Measurements from ENCODE around the gene S100A7A. TPM values are rescaled to one million over a fixed set of nuclear protein-coding genes. Genes with fewer than 3 reads are reported as not detected.
"Not testable (repeated sequence)": the region's sequence is repeated elsewhere in the genome, so short reads cannot be mapped to it uniquely, and the experiment has no call there.

S100A7A gene
- total RNA-seq, 2 experiments from 2014 or later = not detected

DNA sequence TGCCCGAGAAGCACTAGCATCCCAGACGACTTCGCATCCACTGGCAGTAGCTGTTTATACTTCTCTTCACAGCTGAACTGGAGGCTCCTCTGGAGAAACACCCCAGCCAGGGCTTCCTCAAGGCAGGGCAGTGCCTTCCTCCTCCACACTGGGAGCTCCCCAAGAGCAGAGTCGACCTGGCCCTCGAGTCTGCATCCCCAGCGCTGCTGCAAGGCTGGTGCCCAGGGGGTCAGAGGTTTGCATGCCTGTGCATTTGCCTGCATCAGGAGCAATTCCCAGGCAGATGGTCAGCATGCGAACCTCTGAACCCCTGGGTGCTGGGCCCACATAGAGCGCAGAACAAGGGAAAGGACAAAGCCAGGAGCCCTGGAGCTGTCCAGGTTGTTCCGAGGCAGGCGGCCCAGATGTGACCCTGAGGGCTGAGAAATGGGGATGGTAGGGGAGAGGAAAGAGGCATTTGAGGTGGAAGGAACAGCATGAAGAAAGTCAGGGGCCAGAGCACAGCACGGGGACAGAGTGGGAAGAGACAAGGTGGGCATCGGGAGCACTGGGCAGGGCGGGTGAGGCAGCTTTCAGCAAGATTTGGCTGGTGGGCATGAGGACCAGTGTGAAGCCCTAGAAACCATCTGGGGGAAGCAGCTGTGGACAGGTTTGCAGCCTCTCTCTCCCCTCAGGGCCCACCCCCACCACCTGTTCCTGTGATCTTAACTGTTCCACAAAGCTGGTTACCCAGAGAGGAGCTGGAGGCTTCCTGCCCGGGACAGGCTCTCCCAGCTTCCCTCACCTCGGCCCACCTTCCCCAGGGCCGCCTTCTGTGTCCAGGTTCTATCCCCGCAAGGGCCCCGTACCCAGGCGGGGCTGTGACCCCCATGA lies 19.0 kb upstream of the S100A7A start:
- Mint-ChIP-seq H3K4me1 (ENCODE audit: low read depth) (no peaks in the 10 kb centered on the region), H3K36me3 (ENCODE audit: low read depth) (no peaks in the 10 kb centered on the region), H3K4me3 (no peak overlapping the region), H3K9me3 (no peaks in the 10 kb centered on the region), H3K27me3 (ENCODE audit: low read depth) (peaks cover 8% of the 10 kb centered on the region), H3K27ac (no peak overlapping the region)
- DNase-seq = no peak
- intact Hi-C loops (cut with micrococcal nuclease) = no loop called here
- CTCF ChIA-PET = interaction anchor here (0.5 to 0.6 kb wide), 2 partner anchors 39 to 746 kb away, joined by 4 to 7 read pairs; no protein-coding TSS in a partner anchor

DNA sequence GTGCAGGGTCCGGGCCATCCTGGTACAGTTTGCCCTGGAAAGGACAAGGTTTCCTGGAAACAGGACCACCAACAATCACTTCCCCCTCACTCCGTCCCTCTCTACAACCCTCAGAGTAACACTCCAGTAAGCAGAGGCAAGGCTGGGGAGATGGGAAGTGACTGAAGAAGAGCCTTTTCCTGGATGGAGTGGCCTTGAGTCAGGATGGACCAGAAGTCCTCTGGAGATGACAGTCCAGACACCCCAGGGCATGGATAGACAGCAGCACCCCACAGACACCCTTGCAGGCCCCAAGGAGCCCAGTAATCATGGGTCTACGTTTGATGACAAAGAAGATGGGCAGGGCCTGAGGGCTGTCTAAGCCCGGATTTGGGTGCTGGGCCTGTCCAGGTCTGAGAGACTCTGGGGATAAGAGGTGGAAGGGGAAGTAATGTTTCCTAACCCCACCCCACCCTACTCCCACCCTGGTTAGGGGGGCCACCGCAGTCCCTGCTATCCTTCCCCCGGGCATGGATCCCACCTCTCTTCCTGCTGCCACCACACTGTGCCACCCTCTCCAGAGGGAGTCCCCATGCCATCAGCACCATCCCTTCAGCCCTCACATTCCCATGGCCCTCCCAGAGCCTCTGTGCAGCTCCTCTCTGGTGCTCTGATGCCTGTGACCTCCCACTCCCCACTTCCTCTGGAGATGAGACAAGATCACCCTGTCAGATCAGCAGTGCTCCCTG lies 18.2 kb upstream of the S100A7A start:
- Mint-ChIP-seq H3K4me1 (ENCODE audit: low read depth) (no peaks in the 10 kb centered on the region), H3K36me3 (ENCODE audit: low read depth) (no peaks in the 10 kb centered on the region), H3K27me3 (ENCODE audit: low read depth) (peaks cover 3% of the 10 kb centered on the region), H3K27ac (no peak overlapping the region), H3K4me3 (no peak overlapping the region), H3K9me3 (no peaks in the 10 kb centered on the region)
- no peak for DNase-seq
- CTCF ChIA-PET = no interaction called here
- intact Hi-C loops (cut with micrococcal nuclease) = no loop called here

DNA sequence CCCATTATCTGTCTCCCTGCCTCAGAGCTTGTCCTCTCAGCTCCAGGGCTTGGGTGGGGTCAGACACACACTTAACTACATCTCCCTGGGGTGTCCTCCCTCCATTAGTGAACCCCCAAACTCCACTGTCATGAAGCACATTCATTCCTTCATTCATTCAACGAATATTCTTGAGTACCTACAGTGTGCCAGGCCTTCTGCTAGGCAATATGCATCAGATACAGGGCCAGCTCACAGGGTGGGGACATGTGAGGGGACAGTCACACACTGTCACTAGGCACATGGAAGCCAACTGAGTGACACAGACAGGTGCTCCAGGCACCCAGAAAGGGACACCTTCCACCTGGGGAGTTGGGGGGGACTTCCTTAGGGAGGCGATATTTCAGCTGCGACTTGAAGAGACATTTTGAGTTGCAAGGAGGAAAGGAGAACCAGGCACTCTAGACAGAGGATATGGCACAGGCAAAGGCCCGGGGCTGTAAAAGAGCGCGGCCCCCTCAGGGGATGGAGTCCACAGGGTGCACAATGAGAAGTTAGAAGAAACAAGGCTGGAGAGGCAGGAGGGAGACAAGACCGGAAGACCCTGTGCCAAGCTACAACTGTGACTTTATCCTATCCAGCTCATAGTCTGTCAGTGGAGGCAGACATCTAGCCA lies 16.8 kb upstream of the S100A7A start:
- no peak overlapping the region for H3K27ac Mint-ChIP-seq
- intact Hi-C loops (cut with micrococcal nuclease) = no loop called here
- H3K36me3 Mint-ChIP-seq (ENCODE audit: low read depth) = no peaks in the 10 kb centered on the region
- no peak for DNase-seq
- no peaks in the 10 kb centered on the region for H3K9me3 Mint-ChIP-seq
- peaks cover under 1% of the 10 kb centered on the region for H3K27me3 Mint-ChIP-seq (ENCODE audit: low read depth)
- CTCF ChIA-PET = no interaction called here
- H3K4me3 Mint-ChIP-seq = no peak overlapping the region
- peaks cover under 1% of the 10 kb centered on the region for H3K4me1 Mint-ChIP-seq (ENCODE audit: low read depth)

DNA sequence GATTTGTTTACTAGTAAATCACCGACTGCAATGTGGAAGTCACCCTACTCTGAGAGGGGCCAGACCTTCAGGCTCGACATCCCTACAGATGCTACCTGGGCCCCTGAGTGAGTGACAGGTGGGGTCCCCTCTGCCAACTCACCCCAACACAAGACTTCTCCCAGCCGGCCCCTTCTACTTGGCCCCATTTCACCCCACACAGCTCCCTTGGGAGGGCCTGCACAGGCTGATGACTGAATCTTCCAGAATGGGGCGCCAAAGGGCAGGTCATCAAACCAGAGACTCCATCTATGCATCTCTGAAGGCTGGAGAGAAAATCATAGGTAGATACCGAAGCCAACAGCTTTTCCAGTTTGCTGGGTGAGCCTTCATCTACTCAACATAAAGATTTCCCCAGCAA lies 16.1 kb upstream of the S100A7A start:
- intact Hi-C loops (cut with micrococcal nuclease) = no loop called here
- Mint-ChIP-seq H3K9me3 (no peaks in the 10 kb centered on the region), H3K27me3 (ENCODE audit: low read depth) (peaks cover 2% of the 10 kb centered on the region), H3K27ac (no peak overlapping the region), H3K4me3 (no peak overlapping the region), H3K36me3 (ENCODE audit: low read depth) (no peaks in the 10 kb centered on the region), H3K4me1 (ENCODE audit: low read depth) (peaks cover 2% of the 10 kb centered on the region)
- CTCF ChIA-PET = no interaction called here
- no peak for DNase-seq

DNA sequence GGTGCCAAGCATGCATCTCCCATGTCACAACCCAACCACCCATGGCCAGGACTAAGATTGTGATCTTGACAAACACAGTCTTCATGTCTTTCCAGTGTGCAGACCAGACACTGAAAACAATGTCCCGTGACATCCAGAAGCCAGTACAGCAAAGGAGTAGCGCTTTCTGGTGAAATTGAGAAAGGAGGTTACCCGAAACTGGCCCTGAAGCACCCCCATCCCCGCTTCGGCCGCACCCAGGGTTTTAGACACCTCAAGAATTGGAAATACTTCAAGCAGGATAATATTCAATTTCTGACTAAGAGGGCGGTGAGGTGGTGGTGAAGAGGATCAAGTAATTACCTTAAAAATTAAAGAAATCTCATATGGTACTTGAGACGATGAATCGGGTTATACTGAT lies 14.9 kb upstream of the S100A7A start:
- no peak overlapping the region for H3K4me3 Mint-ChIP-seq
- no peaks in the 10 kb centered on the region for H3K36me3 Mint-ChIP-seq (ENCODE audit: low read depth)
- peaks cover 2% of the 10 kb centered on the region for H3K4me1 Mint-ChIP-seq (ENCODE audit: low read depth)
- H3K9me3 Mint-ChIP-seq = no peaks in the 10 kb centered on the region
- intact Hi-C loops (cut with micrococcal nuclease) = no loop called here
- H3K27ac Mint-ChIP-seq = no peak overlapping the region
- peaks cover 2% of the 10 kb centered on the region for H3K27me3 Mint-ChIP-seq (ENCODE audit: low read depth)
- CTCF ChIA-PET = interaction anchor here (1.1 to 3.2 kb wide), 2 partner anchors 44 to 49 kb away, joined by 3 to 25 read pairs; partner anchors contain the start of gene S100A9
- DNase-seq = no peak

DNA sequence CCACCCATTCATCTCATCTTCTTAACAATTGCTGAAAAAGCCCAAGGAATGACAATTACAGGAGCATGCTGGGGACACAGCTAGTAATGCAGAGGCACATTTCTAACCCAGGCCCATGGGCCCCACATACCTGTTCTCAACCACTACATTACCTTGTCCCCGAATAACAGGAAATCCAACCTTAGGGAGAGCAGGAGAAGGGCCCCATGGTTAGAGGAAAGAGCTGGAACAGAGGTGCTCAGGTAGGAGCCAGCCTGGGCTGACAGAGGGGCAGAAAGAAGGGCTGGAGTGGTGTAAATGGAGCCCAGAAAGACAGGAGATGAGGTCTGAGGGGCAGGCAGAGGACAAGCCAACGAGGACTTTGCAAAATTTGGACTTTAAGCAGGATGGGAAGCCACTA lies 14.1 kb upstream of the S100A7A start:
- Mint-ChIP-seq H3K9me3 (no peaks in the 10 kb centered on the region), H3K27ac (no peak overlapping the region), H3K4me3 (no peak overlapping the region), H3K27me3 (ENCODE audit: low read depth) (peaks cover 2% of the 10 kb centered on the region), H3K4me1 (ENCODE audit: low read depth) (peaks cover 9% of the 10 kb centered on the region), H3K36me3 (ENCODE audit: low read depth) (no peaks in the 10 kb centered on the region)
- DNase-seq = no peak
- intact Hi-C loops (cut with micrococcal nuclease) = no loop called here
- CTCF ChIA-PET = interaction anchor here (1.1 to 3.2 kb wide), 3 partner anchors 45 to 49 kb away, joined by 3 to 25 read pairs (median 3); partner anchors contain the start of gene S100A9

DNA sequence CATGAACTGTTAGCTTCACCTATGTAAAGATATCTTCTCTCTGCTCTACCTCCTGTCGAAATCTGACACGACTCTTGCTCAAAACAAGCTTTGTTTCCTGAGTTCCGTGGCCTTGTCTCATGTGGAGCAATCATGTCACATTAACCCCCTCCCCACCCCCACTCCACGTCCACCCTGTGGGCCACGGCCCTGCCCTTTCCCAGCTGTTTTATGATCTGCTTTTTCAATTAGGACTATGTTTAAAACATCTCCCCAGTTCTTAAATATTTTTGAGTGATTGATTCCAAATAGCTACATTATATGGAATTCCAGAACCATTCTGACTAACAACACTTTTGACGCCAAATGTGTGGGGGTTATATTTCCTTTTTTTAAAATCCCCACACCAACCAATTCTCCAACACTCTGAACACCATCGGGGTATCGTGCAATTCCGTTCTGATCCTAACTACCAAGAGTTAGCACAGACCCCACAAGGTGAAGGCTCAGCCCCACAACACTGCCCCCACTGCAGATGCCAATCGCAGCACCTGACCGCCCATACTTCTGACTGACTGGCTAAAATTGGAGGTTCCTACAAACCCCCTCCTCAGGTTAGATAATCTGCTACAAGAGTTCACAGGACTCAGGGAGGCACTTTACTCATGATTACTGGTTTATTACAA lies 12.8 kb upstream of the S100A7A start:
- Mint-ChIP-seq H3K4me1 (ENCODE audit: low read depth) (peaks cover 13% of the 10 kb centered on the region), H3K4me3 (no peak overlapping the region), H3K9me3 (no peaks in the 10 kb centered on the region), H3K36me3 (ENCODE audit: low read depth) (no peaks in the 10 kb centered on the region), H3K27me3 (ENCODE audit: low read depth) (peaks cover 5% of the 10 kb centered on the region), H3K27ac (no peak overlapping the region)
- intact Hi-C loops (cut with micrococcal nuclease) = loop anchor here (1.0 kb wide), 1 partner anchor 48 kb away; no protein-coding TSS in a partner anchor
- DNase-seq = no peak
- CTCF ChIA-PET = interaction anchor here (1.1 to 3.2 kb wide), 4 partner anchors 46 to 90 kb away, joined by 3 to 25 read pairs (median 4); partner anchors contain the start of gene S100A9

DNA sequence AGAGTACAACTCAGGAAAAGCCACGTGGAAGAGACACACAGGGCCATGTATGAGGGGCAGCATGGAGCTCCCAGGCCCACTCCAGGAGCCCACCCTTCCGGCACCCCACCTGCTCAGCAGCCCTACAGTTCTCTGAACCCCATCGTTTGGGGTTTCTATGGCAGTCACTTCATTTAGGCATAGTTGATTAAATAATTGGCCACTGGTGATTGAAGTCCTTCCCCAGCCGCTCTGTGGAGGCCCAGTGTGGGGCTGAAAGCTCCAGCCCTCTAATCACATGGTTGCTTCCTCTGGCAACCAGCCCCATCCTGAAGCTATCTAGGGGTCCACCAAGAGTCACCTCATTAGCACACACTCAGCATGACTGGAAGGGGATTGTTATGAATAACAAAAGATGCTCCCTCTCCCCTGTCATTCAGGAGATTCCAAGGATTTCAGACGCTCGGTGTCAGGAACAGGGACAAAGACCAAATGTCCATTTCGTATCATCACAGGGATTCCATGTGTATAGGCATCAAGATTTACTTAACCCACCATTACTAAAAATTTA lies 12.2 kb upstream of the S100A7A start:
- H3K4me1 Mint-ChIP-seq (ENCODE audit: low read depth) = peaks cover 13% of the 10 kb centered on the region
- no peak overlapping the region for H3K27ac Mint-ChIP-seq
- H3K27me3 Mint-ChIP-seq (ENCODE audit: low read depth) = peaks cover 5% of the 10 kb centered on the region

DNA sequence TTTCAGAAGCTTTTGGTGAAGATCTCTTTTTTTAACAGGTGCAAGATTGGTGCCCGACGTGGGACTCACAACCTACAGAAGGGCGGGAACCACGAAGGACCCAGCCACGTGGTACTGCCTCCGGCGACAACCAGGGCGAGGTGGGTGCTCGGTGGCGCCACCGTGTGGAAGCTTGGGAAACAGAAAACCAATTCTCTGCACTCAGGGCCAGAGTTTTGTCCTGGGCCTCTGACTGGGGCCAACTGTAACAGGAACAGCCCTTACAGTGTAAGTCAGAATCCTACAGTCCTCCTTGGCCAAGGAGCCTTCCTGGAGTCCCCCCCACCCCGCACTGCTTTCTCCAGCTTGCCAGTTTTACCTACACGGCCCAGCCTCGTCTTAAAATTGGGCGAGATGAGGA lies 11.6 kb upstream of the S100A7A start:
- no peaks in the 10 kb centered on the region for H3K36me3 Mint-ChIP-seq (ENCODE audit: low read depth)
- DNase-seq = peak; percentile 75
- H3K27ac Mint-ChIP-seq = no peak overlapping the region
- peaks cover 3% of the 10 kb centered on the region for H3K9me3 Mint-ChIP-seq
- intact Hi-C loops (cut with micrococcal nuclease) = loop anchor here (1.0 kb wide), 1 partner anchor 49 kb away; no protein-coding TSS in a partner anchor
- H3K4me1 Mint-ChIP-seq (ENCODE audit: low read depth) = peaks cover 13% of the 10 kb centered on the region
- peaks cover 9% of the 10 kb centered on the region for H3K27me3 Mint-ChIP-seq (ENCODE audit: low read depth)
- CTCF ChIA-PET = interaction anchor here (0.8 to 3.2 kb wide), 4 partner anchors 47 to 128 kb away, joined by 3 to 25 read pairs (median 5); partner anchors contain the start of gene S100A9
- H3K4me3 Mint-ChIP-seq = no peak overlapping the region

More for the DNA sequence above, 12.2 kb upstream of the S100A7A start:
- H3K9me3 Mint-ChIP-seq = no peaks in the 10 kb centered on the region
- intact Hi-C loops (cut with micrococcal nuclease) = loop anchor here (1.0 kb wide), 1 partner anchor 49 kb away; no protein-coding TSS in a partner anchor
- CTCF ChIA-PET = interaction anchor here (0.8 to 3.2 kb wide), 5 partner anchors 46 to 128 kb away, joined by 3 to 25 read pairs (median 5); partner anchors contain the start of gene S100A9
- H3K36me3 Mint-ChIP-seq (ENCODE audit: low read depth) = no peaks in the 10 kb centered on the region
- no peak overlapping the region for H3K4me3 Mint-ChIP-seq
- DNase-seq = no peak

DNA sequence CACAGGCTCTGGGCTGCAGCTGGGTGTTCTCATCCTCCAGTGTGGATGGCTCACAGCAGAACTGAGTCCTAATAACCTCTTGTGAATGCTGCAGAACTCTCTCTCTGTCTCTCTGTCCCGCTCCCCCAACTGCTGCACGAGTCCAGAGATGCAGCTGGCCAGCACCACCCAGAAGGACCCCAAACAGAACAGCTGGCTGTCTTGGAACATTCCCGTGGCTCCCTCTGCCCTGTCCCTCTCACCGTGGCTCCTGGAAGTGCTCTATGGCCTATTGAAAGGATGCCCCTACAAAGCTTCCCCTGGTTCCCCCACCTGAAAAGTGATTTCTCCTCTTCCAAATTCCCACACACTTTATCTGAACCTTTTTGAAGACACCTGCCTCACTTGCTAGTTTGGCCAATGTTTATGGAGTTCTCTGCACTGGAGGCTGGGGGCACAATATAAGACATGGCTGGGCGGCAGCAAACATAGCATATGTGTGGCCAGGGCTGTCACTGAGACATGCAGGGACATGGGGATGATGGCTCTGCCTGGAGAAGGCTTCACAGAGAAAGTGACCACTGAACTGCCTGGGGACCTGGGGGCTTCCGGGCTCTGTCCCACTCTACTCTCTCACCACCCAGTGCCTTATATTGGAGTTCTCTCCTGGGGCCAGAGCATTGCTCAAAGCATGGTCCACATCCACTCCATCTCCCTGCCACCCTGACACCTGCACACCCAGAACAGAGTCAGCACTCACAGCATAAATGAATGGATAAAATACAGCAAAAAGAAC lies 10.3 kb upstream of the S100A7A start:
- Mint-ChIP-seq H3K27me3 (ENCODE audit: low read depth) (peaks cover 12% of the 10 kb centered on the region), H3K4me1 (ENCODE audit: low read depth) (peaks cover 13% of the 10 kb centered on the region)
- H3K4me3 Mint-ChIP-seq; H3K9me3 Mint-ChIP-seq; H3K36me3 Mint-ChIP-seq (ENCODE audit: low read depth); DNase-seq; H3K27ac Mint-ChIP-seq; intact Hi-C loops (cut with micrococcal nuclease): not testable (repeated sequence)
- CTCF ChIA-PET = interaction anchor here (1.3 kb wide), 1 partner anchor 53 kb away, joined by 3 read pairs; no protein-coding TSS in a partner anchor

DNA sequence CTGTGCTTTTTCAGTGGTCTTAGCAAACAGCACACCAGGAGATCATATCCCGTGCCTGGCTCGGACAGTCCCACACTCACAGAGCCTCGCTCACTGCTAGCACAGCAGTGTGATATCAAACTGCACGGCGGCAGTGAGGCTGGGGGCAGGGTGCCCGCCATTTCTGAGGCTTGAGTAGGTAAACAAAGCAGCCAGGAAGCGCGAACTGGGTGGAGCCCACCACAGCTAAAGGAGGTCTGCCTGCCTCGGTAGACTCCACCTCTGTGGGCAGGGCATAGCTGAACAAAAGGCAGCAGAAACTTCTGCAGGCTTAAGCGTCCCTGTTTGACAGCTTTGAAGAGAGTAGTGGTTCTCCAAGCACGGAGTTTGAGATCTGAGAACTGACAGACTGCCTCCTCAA lies 9.0 kb upstream of the S100A7A start:
- H3K27ac Mint-ChIP-seq; H3K36me3 Mint-ChIP-seq (ENCODE audit: low read depth); intact Hi-C loops (cut with micrococcal nuclease); H3K4me3 Mint-ChIP-seq; DNase-seq; H3K9me3 Mint-ChIP-seq: not testable (repeated sequence)
- Mint-ChIP-seq H3K27me3 (ENCODE audit: low read depth) (peaks cover 12% of the 10 kb centered on the region), H3K4me1 (ENCODE audit: low read depth) (peaks cover 13% of the 10 kb centered on the region)
- CTCF ChIA-PET = interaction anchor here (1.3 to 1.4 kb wide), 2 partner anchors 54 to 88 kb away, joined by 3 to 5 read pairs; no protein-coding TSS in a partner anchor

All from activated naive CD4-positive, alpha-beta T cell treated with anti-CD3 and anti-CD28 coated beads for 36 hours (primary cell).